Endothelial cell of umbilical vein (primary cell): ENCODE measurements around the gene ADARB2. TPM values are rescaled to one million over a fixed set of nuclear protein-coding genes. Genes with fewer than 3 reads are reported as not detected.

Source experiments
- BruUV-seq: library from RNA; stranded (reverse); fragments of 400-500 nt; replicated peaks from 2 replicates; lab custom pipeline; 2021; lab: Mats Ljungman, UMichigan
- CTCF ChIA-PET: fragments of 300-600, 350-600 bp; sonication (Branson Sonifier 250); formaldehyde crosslinking; loops from one replicate; lab custom pipeline; 2021; ENCODE audit warnings: antibody characterized with exemption, inconsistent platforms; lab: Charles Lee
- POLR2A ChIA-PET: fragments of 300-600, 350-600 bp; sonication (Branson Sonifier 250); formaldehyde crosslinking; loops from one replicate; lab custom pipeline; 2021; ENCODE audit warnings: antibody characterized with exemption, inconsistent platforms; lab: Charles Lee
- DNase-seq: peaks from one replicate; pipeline ENCODE4 v3.0.0-alpha.2; 2011; ENCODE audit warnings: low read depth, low spot score
- FAIRE-seq: peaks from 2 replicates; lab custom pipeline; 2011; peaks lifted over from hg19 to GRCh38; lab: Jason Lieb, UNC
- H2AFZ ChIP-seq: 2 replicates; pipeline ENCODE4 v1.6.0; 2012; ENCODE audit warnings: low read depth, low read length, control low read depth, inconsistent platforms
- H3K27ac ChIP-seq: 2 replicates; pipeline ENCODE4 v1.5.1; 2011; ENCODE audit warnings: low read depth, mild to moderate bottlenecking, control low read depth, low read length, moderate library complexity; ENCODE audit not compliant: insufficient read depth
- H3K27me3 ChIP-seq, 2 experiments: 2 replicates each; pipeline versions ENCODE4 v1.6.0 to v1.6.1; 2011; ENCODE audit warnings: low read length in 2 of 2, mixed read lengths in 1 of 2; ENCODE audit not compliant: control insufficient read depth in 2 of 2, insufficient read depth in 2 of 2
- H3K36me3 ChIP-seq, 2 experiments: 2 replicates in 1 of 2; 3 replicates in 1 of 2; pipeline ENCODE4 v1.5.1; 2011; ENCODE audit warnings: low read length in 2 of 2, mild to moderate bottlenecking in 1 of 2, moderate library complexity in 1 of 2; ENCODE audit not compliant: control insufficient read depth in 2 of 2, insufficient read depth in 2 of 2; ENCODE audit errors: extremely low read depth in 1 of 2
- H3K4me1 ChIP-seq: 3 replicates; pipeline ENCODE4 v1.5.1; 2011; ENCODE audit warnings: mild to moderate bottlenecking, low read length; ENCODE audit not compliant: control insufficient read depth, insufficient read depth; ENCODE audit errors: extremely low read depth
- H3K4me2 ChIP-seq: 2 replicates; pipeline ENCODE4 v1.6.1; 2011; ENCODE audit warnings: low read length, control low read depth, mixed read lengths; ENCODE audit not compliant: insufficient read depth
- H3K4me3 ChIP-seq, 3 experiments: fragments of 200-600 bp in 1 of 3; sonication (generic), shearing (Covaris generic) in 1 of 3; replicated peaks in 1 of 3; 2 replicates each; pipeline ENCODE4 v1.5.1; 2011 to 2016; ENCODE audit warnings: control low read depth in 3 of 3, low read length in 3 of 3, mild to moderate bottlenecking in 2 of 3, inconsistent platforms in 1 of 3, low read depth in 1 of 3, moderate library complexity in 1 of 3; ENCODE audit not compliant: insufficient read depth in 1 of 3
- H3K79me2 ChIP-seq: 2 replicates; pipeline ENCODE4 v1.6.0; 2012; ENCODE audit warnings: low read length, inconsistent platforms; ENCODE audit not compliant: control insufficient read depth, insufficient read depth
- H3K9ac ChIP-seq: replicated peaks from 2 replicates; pipeline ENCODE3; 2011; ENCODE audit warnings: low read length, control low read depth; ENCODE audit not compliant: insufficient read depth; ENCODE audit errors: extremely low read depth
- H3K9me1 ChIP-seq: replicated peaks from 3 replicates; pipeline ENCODE4 v1.6.0; 2011; ENCODE audit warnings: mild to moderate bottlenecking, low read length; ENCODE audit not compliant: control insufficient read depth, insufficient read depth; ENCODE audit errors: extremely low read depth
- H3K9me3 ChIP-seq: replicated peaks from 2 replicates; pipeline ENCODE4 v1.5.1; 2012; ENCODE audit warnings: low read length, inconsistent platforms; ENCODE audit not compliant: control insufficient read depth, insufficient read depth
- H4K20me1 ChIP-seq: replicated peaks from 2 replicates; pipeline ENCODE3; 2011; ENCODE audit warnings: mild to moderate bottlenecking, low read length; ENCODE audit not compliant: control insufficient read depth, insufficient read depth; ENCODE audit errors: extremely low read depth
- EZH2 ChIP-seq: IDR thresholded peaks from 2 replicates; pipeline ENCODE4 v1.6.1; 2012; ENCODE audit warnings: borderline replicate concordance, low read depth, mild to moderate bottlenecking, moderate library complexity, low read length, inconsistent platforms; ENCODE audit not compliant: severe bottlenecking
- FOS ChIP-seq: IDR thresholded peaks from 2 replicates; pipeline ENCODE4 v1.6.1; 2011; ENCODE audit warnings: mild to moderate bottlenecking, low read length, moderate library complexity, borderline replicate concordance; ENCODE audit not compliant: insufficient read depth
- GATA2 ChIP-seq: IDR thresholded peaks from 2 replicates; pipeline ENCODE4 v1.7.0; 2011; ENCODE audit warnings: low read depth, mild to moderate bottlenecking, moderate library complexity, mixed read lengths, low read length; ENCODE audit not compliant: insufficient read length, insufficient read depth
- JUN ChIP-seq: IDR thresholded peaks from 2 replicates; pipeline ENCODE4 v1.6.1; 2011; ENCODE audit warnings: borderline replicate concordance, low read depth; ENCODE audit not compliant: insufficient read length, insufficient read depth
- MYC ChIP-seq: IDR thresholded peaks from one replicate; pipeline ENCODE4 v1.6.1; 2011; ENCODE audit warnings: mild to moderate bottlenecking, low read depth, low read length
- POLR2A ChIP-seq: IDR thresholded peaks from 2 replicates; pipeline ENCODE4 v1.6.1; 2012; ENCODE audit warnings: low read depth, mild to moderate bottlenecking, control low read depth, low read length
- POLR2AphosphoS5 ChIP-seq: IDR thresholded peaks from 2 replicates; pipeline ENCODE4 v1.6.1; 2012; ENCODE audit warnings: low read depth, mild to moderate bottlenecking, control low read depth, low read length, moderate library complexity; ENCODE audit not compliant: insufficient read depth
- dilution Hi-C: fragments of 300-500 bp; cut with MboI; formaldehyde crosslinking; loops from one replicate; pipeline ENCODE4 v1.15.0; 2019; ENCODE audit warnings: low sequenced_read_pairs; ENCODE audit not compliant: extremely low pct_ligation_motif_present
- intact Hi-C: fragments of 100-400 bp; cut with micrococcal nuclease; formaldehyde crosslinking; loops from one replicate; pipeline ENCODE4 v1.10.0; 2022
- polyA plus RNA-seq, 4 experiments: library from polyadenylated mRNA; depleted of rRNA in 3 of 4; stranded (reverse) in 3 of 4; unstranded in 1 of 4; fragments of >200 nt; gene quantifications; 2 replicates each; pipeline versions ENCODE4 v1.2.1 to v1.2.3, GENCODE V29; 2011 to 2012; ENCODE audit warnings: missing spikeins in 1 of 4
- total RNA-seq: library from RNA; stranded (reverse); gene quantifications from 2 replicates; pipeline ENCODE4 v1.2.3, GENCODE V29; 2021
- TF ChIP-seq, protein P1 (sequence below), 2 donors: IDR thresholded peaks; 1 replicate in 1 of 2; 2 replicates in 1 of 2; pipeline ENCODE4 v1.5.1; 2011; ENCODE audit warnings: low read length in 2 of 2, mild to moderate bottlenecking in 2 of 2, moderate library complexity in 2 of 2, control low read depth in 1 of 2, inconsistent platforms in 1 of 2, low read depth in 1 of 2; ENCODE audit not compliant: insufficient read depth in 1 of 2; ENCODE audit errors: extremely low read depth in 1 of 2
- TF ChIP-seq, protein P2 (sequence below): IDR thresholded peaks from 2 replicates; pipeline ENCODE4 v1.6.1; 2011; ENCODE audit not compliant: insufficient read depth, insufficient read length

Gene ADARB2
- total and polyA plus RNA-seq, 2 donors (not counting 3 experiments of a cell fraction or from before 2014, with no cell fraction given), result not detected

DNA sequence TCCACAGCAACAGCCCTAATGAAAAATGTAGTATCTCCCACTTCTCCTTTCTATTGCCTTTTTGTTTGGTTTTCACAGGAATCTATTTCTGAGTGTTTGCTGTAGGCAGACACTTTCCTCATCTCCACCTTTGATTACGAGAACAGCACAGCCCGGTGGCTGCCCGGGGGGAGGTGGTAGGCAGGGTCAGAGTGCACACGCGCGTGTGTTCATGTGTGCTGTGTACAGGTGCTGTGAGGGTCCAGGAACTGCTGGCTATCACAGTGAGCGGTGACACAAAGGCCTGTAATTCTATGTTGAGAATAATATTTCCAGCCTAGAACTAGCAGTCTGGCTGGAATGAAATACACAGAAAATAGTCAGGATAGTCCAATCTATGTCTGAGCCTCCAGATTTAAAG is 212.8 kb downstream of the ADARB2 start:
- BruUV-seq, result no TSS peak
- H3K9me1 ChIP-seq, result no peaks in the 10 kb centered on the region
- no peaks in the 10 kb centered on the region for H3K36me3 ChIP-seq
- H3K4me1 ChIP-seq, result no peaks in the 10 kb centered on the region
- H3K4me3 ChIP-seq, result no peak overlapping the region
- DNase-seq (no peak), FAIRE-seq (no peak)
- H3K4me2 ChIP-seq, result no peak overlapping the region
- no peak overlapping the region for H3K27ac ChIP-seq
- POLR2A ChIA-PET, result no interaction called here
- intact Hi-C loops (no loop called here), dilution Hi-C loops (no loop called here)
- CTCF ChIA-PET, result no interaction called here
- H3K27me3 ChIP-seq, result no peaks in the 10 kb centered on the region
- no peak overlapping the region for H3K9ac ChIP-seq
- H4K20me1 ChIP-seq, result no peaks in the 10 kb centered on the region
- no peak overlapping the region for H2AFZ ChIP-seq
- TF ChIP-seq GATA2, result no peak
- TF ChIP-seq POLR2A, result no peak
- TF ChIP-seq, protein P1, sequence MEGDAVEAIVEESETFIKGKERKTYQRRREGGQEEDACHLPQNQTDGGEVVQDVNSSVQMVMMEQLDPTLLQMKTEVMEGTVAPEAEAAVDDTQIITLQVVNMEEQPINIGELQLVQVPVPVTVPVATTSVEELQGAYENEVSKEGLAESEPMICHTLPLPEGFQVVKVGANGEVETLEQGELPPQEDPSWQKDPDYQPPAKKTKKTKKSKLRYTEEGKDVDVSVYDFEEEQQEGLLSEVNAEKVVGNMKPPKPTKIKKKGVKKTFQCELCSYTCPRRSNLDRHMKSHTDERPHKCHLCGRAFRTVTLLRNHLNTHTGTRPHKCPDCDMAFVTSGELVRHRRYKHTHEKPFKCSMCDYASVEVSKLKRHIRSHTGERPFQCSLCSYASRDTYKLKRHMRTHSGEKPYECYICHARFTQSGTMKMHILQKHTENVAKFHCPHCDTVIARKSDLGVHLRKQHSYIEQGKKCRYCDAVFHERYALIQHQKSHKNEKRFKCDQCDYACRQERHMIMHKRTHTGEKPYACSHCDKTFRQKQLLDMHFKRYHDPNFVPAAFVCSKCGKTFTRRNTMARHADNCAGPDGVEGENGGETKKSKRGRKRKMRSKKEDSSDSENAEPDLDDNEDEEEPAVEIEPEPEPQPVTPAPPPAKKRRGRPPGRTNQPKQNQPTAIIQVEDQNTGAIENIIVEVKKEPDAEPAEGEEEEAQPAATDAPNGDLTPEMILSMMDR (IDR thresholded peaks at IDR 0.05; ENCODE audit: extremely low read depth in 1 of 2, insufficient read depth in 1 of 2, low read depth in 1 of 2, low read length in 2 of 2), result no peak
- TF ChIP-seq FOS, result no peak
- no peak for TF ChIP-seq EZH2
- no peak for TF ChIP-seq POLR2AphosphoS5
- TF ChIP-seq JUN, result no peak
- no peak for TF ChIP-seq MYC
- TF ChIP-seq, protein P2, sequence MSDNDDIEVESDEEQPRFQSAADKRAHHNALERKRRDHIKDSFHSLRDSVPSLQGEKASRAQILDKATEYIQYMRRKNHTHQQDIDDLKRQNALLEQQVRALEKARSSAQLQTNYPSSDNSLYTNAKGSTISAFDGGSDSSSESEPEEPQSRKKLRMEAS, result no peak
- H3K79me2 ChIP-seq, result no peaks in the 10 kb centered on the region
- H3K9me3 ChIP-seq, result peaks cover 3% of the 10 kb centered on the region
